ENCODE data around the gene ETV7. TPM values are rescaled to one million over a fixed set of nuclear protein-coding genes. Genes with fewer than 3 reads are reported as not detected.

Gene ETV7
- total RNA-seq, 1 donor from 2014 or later, result not detected

GRCh38 chr6:36336779-36337241 lies 50.7 kb downstream of the ETV7 start, which contains the start of gene BNIP5:
Gene BNIP5, minus strand, starts transcription at chr6:36336888. Its CDS starts 6,198 bp downstream, at chr6:36330690.
- Histone ChIP-seq H3K27ac (ENCODE audit: low read depth, low read length) (no peak within 1 kb of the TSS), H3K9ac (ENCODE audit: low read depth in 1 of 3, low read length in 3 of 3) (no peak within 1 kb of the TSS), H3K4me1 (ENCODE audit: control insufficient read depth in 3 of 3, insufficient read depth in 3 of 3, low read length in 3 of 3) (peaks cover 2 to 7% (median 5%) of the 10 kb centered on the region in 3 donors), H3K4me3 (ENCODE audit: low read length in 3 of 3) (no peak within 1 kb of the TSS), H3K27me3 (ENCODE audit: control insufficient read depth in 3 of 3, insufficient read depth in 3 of 3, low read length in 3 of 3) (peaks cover 27 to 42% (median 39%) of the 10 kb centered on the region in 3 donors), H3K36me3 (ENCODE audit: control insufficient read depth in 3 of 3, insufficient read depth in 3 of 3, low read length in 3 of 3) (no peaks in the 10 kb centered on the region), H3K9me3 (ENCODE audit: control insufficient read depth in 3 of 3, low read length in 3 of 3) (no peaks in the 10 kb centered on the region)

- Histone ChIP-seq H3K9ac (ENCODE audit: low read depth in 1 of 3, low read length in 3 of 3) (no peak overlapping the region), H3K36me3 (ENCODE audit: control insufficient read depth in 3 of 3, insufficient read depth in 3 of 3, low read length in 3 of 3) (no peaks in the 10 kb centered on the region), H3K9me3 (ENCODE audit: control insufficient read depth in 3 of 3, low read length in 3 of 3) (no peaks in the 10 kb centered on the region), H3K27ac (ENCODE audit: low read depth, low read length) (no peak overlapping the region), H3K27me3 (ENCODE audit: control insufficient read depth in 3 of 3, insufficient read depth in 3 of 3, low read length in 3 of 3) (peaks cover 29 to 40% (median 40%) of the 10 kb centered on the region in 3 donors), H3K4me3 (ENCODE audit: low read length in 3 of 3) (no peak overlapping the region), H3K4me1 (ENCODE audit: control insufficient read depth in 3 of 3, insufficient read depth in 3 of 3, low read length in 3 of 3) (peaks cover 2 to 7% (median 5%) of the 10 kb centered on the region in 3 donors)
Observed at GRCh38 chr6:36336208-36336710, 51.2 kb downstream of the ETV7 start.

- Histone ChIP-seq H3K27ac (ENCODE audit: low read depth, low read length) (no peak overlapping the region), H3K27me3 (ENCODE audit: control insufficient read depth in 3 of 3, insufficient read depth in 3 of 3, low read length in 3 of 3) (peaks cover 29 to 42% (median 41%) of the 10 kb centered on the region in 3 donors), H3K9me3 (ENCODE audit: control insufficient read depth in 3 of 3, low read length in 3 of 3) (no peaks in the 10 kb centered on the region)
Observed at GRCh38 chr6:36335465-36336207, 51.8 kb downstream of the ETV7 start.

DNA sequence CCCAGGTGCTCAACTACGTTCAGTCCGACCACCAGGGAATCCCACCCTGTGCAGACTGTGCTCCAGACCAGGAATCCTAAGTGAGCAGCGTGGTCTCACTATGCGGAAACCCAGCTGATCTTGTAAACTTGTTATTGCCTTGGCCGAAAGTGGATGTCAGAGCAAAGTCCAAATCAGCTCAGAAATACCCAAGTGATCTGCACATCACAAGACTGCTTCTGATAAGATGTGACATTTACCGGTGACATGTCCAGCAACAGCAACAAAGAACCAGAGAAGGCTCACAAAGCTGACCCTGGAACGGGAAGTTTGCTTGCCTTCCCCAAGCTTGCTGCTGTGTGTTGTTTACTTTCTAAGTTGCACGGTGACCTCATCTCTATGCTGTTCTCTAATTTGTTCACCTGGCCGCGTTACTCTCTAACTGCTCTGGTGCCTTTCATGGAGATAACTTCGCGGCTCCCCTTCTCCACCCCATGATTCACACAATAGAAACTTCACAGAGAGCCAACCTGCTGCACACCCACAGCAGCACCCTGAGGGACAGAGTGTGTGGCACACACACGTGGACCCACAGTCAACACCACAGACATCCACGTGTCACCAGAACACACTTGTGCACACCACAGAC lies 52.5 kb downstream of the ETV7 start:
- Histone ChIP-seq H3K36me3 (ENCODE audit: control insufficient read depth in 3 of 3, insufficient read depth in 3 of 3, low read length in 3 of 3) (no peaks in the 10 kb centered on the region), H3K9me3 (ENCODE audit: control insufficient read depth in 3 of 3, low read length in 3 of 3) (no peaks in the 10 kb centered on the region), H3K27ac (ENCODE audit: low read depth, low read length) (no peak overlapping the region), H3K27me3 (ENCODE audit: control insufficient read depth in 3 of 3, insufficient read depth in 3 of 3, low read length in 3 of 3) (peaks cover 29 to 42% (median 38%) of the 10 kb centered on the region in 3 donors), H3K9ac (ENCODE audit: low read depth in 1 of 3, low read length in 3 of 3) (no peak overlapping the region), H3K4me3 (ENCODE audit: low read length in 3 of 3) (no peak overlapping the region), H3K4me1 (ENCODE audit: control insufficient read depth in 3 of 3, insufficient read depth in 3 of 3, low read length in 3 of 3) (peaks cover 0 to 2% (median 0%) of the 10 kb centered on the region in 3 donors)

More at GRCh38 chr6:36335465-36336207, 51.8 kb downstream of the ETV7 start:
- peaks cover 2 to 4% (median 2%) of the 10 kb centered on the region in 3 donors for H3K4me1 ChIP-seq (ENCODE audit: control insufficient read depth in 3 of 3, insufficient read depth in 3 of 3, low read length in 3 of 3)
- H3K36me3 ChIP-seq (ENCODE audit: control insufficient read depth in 3 of 3, insufficient read depth in 3 of 3, low read length in 3 of 3), result no peaks in the 10 kb centered on the region
- no peak overlapping the region for H3K9ac ChIP-seq (ENCODE audit: low read depth in 1 of 3, low read length in 3 of 3)
- no peak overlapping the region for H3K4me3 ChIP-seq (ENCODE audit: low read length in 3 of 3)

DNA sequence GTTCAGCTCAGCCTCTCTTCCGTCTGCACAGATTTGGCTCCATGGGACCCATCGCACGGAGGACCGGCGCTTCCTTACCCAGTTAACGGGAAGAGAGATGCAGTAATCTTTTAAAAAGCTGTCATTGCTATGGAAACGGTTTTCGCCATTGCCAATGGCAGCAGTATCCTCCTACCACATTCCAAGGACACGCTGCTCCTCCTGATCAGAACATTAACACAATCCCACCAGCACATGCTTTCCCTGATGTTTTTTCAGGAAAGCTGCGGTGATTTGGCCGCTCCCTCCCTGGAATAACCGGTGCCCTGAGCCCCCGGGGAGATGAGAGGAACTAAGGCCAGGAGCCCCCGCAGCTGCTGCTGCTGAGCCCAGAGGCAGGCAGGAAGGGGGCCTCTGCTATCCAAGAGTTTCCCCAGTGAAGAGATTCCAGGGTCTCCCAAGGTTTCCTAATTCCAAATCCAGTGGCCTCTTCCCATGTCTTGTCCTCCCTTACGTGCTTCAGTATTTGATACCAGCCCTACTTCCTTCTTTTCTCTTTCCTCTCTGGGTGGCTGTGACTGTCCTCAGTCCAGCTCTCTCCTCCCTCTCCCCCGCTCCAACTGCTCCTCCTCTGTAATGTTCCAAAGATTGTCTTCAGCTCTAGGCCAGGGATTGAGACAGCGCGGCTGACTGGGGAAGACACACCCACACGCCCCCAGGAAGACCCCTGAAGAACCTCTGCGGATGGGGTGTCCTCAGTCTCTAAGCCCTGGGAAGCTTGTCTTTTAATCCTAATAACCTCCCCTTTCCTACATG lies 53.3 kb downstream of the ETV7 start:
- no peaks in the 10 kb centered on the region for H3K36me3 ChIP-seq (ENCODE audit: control insufficient read depth in 3 of 3, insufficient read depth in 3 of 3, low read length in 3 of 3)
- H3K4me1 ChIP-seq (ENCODE audit: control insufficient read depth in 3 of 3, insufficient read depth in 3 of 3, low read length in 3 of 3), result peaks cover 0 to 2% (median 0%) of the 10 kb centered on the region in 3 donors
- H3K27me3 ChIP-seq (ENCODE audit: control insufficient read depth in 3 of 3, insufficient read depth in 3 of 3, low read length in 3 of 3), result peaks cover 29 to 44% (median 31%) of the 10 kb centered on the region in 3 donors
- H3K9me3 ChIP-seq (ENCODE audit: control insufficient read depth in 3 of 3, low read length in 3 of 3), result no peaks in the 10 kb centered on the region
- no peak overlapping the region for H3K27ac ChIP-seq (ENCODE audit: low read depth, low read length)
- H3K9ac ChIP-seq (ENCODE audit: low read depth in 1 of 3, low read length in 3 of 3), result no peak overlapping the region
- no peak overlapping the region for H3K4me3 ChIP-seq (ENCODE audit: low read length in 3 of 3)

DNA sequence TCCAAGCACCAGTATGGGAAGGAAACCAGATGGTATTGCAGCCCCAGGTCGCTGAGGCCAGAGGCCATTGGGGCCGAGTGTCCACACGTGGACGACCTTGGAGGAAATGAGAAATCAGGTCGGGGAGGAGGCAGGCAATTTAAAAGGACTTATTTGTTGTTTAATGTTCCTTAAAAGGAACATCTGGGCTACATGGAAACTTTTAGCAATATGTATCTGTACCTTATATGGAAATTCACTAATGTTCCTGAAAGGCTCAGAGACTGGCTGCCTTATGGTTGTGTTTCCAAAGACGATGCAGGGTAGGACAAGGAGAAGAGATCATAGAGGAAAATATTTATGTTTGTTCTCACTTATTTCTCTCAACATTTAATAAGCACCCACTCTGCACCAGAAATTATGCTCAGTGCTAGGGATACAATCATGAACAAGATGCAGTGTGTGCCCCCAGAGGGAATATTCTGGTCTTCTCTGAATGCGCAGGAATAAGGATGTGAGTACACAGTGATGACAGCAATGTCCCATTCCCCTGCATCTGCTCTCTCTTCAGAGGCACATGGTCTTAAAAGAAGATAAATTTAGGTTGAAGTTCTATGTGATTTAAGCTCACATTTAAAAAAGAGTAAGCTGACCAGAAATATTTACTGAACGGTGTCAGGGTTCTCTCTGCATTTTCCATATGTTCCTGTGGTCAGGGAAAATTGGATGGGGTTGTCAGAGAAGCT lies 54.1 kb downstream of the ETV7 start:
- Histone ChIP-seq H3K36me3 (ENCODE audit: control insufficient read depth in 3 of 3, insufficient read depth in 3 of 3, low read length in 3 of 3) (no peaks in the 10 kb centered on the region), H3K27me3 (ENCODE audit: control insufficient read depth in 3 of 3, insufficient read depth in 3 of 3, low read length in 3 of 3) (peaks cover 29 to 44% (median 31%) of the 10 kb centered on the region in 3 donors), H3K4me1 (ENCODE audit: control insufficient read depth in 3 of 3, insufficient read depth in 3 of 3, low read length in 3 of 3) (peaks cover 0 to 2% (median 0%) of the 10 kb centered on the region in 3 donors), H3K9me3 (ENCODE audit: control insufficient read depth in 3 of 3, low read length in 3 of 3) (no peaks in the 10 kb centered on the region), H3K4me3 (ENCODE audit: low read length in 3 of 3) (no peak overlapping the region), H3K27ac (ENCODE audit: low read depth, low read length) (no peak overlapping the region), H3K9ac (ENCODE audit: low read depth in 1 of 3, low read length in 3 of 3) (no peak overlapping the region)

- Histone ChIP-seq H3K9ac (ENCODE audit: low read depth in 1 of 3, low read length in 3 of 3) (no peak overlapping the region), H3K9me3 (ENCODE audit: control insufficient read depth in 3 of 3, low read length in 3 of 3) (no peaks in the 10 kb centered on the region), H3K36me3 (ENCODE audit: control insufficient read depth in 3 of 3, insufficient read depth in 3 of 3, low read length in 3 of 3) (no peaks in the 10 kb centered on the region), H3K4me1 (ENCODE audit: control insufficient read depth in 3 of 3, insufficient read depth in 3 of 3, low read length in 3 of 3) (peaks cover 0 to 2% (median 0%) of the 10 kb centered on the region in 3 donors), H3K27ac (ENCODE audit: low read depth, low read length) (no peak overlapping the region), H3K4me3 (ENCODE audit: low read length in 3 of 3) (no peak overlapping the region), H3K27me3 (ENCODE audit: control insufficient read depth in 3 of 3, insufficient read depth in 3 of 3, low read length in 3 of 3) (peaks cover 31 to 49% (median 31%) of the 10 kb centered on the region in 3 donors)
Observed at GRCh38 chr6:36331381-36331780, 56.1 kb downstream of the ETV7 start.

DNA sequence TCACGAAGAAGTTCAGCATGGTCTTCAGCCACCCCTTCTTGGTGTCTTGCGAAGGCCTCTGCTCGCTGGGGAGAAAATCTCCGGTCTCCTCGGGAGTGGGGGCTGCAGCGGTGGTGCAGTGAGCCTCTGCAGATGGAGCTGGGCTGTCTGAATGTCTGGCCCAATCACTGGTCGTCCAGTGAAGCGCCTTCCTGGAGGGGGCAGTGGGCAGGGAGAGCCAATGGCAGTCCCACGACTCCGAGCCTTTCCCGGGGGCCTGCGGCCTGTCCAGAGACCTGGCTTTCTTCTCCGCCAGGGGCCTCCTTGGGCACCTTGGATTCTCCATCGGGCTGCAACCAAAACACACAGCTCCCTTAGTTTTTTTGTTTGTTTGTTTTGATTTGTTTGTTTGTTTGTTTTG lies 57.1 kb downstream of the ETV7 start:
- Histone ChIP-seq H3K27ac (ENCODE audit: low read depth, low read length) (no peak overlapping the region), H3K36me3 (ENCODE audit: control insufficient read depth in 3 of 3, insufficient read depth in 3 of 3, low read length in 3 of 3) (no peaks in the 10 kb centered on the region), H3K4me3 (ENCODE audit: low read length in 3 of 3) (no peak overlapping the region), H3K9ac (ENCODE audit: low read depth in 1 of 3, low read length in 3 of 3) (no peak overlapping the region), H3K9me3 (ENCODE audit: control insufficient read depth in 3 of 3, low read length in 3 of 3) (no peaks in the 10 kb centered on the region), H3K4me1 (ENCODE audit: control insufficient read depth in 3 of 3, insufficient read depth in 3 of 3, low read length in 3 of 3) (peaks cover 0 to 2% (median 0%) of the 10 kb centered on the region in 3 donors), H3K27me3 (ENCODE audit: control insufficient read depth in 3 of 3, insufficient read depth in 3 of 3, low read length in 3 of 3) (peaks cover 25 to 39% (median 33%) of the 10 kb centered on the region in 3 donors)

DNA sequence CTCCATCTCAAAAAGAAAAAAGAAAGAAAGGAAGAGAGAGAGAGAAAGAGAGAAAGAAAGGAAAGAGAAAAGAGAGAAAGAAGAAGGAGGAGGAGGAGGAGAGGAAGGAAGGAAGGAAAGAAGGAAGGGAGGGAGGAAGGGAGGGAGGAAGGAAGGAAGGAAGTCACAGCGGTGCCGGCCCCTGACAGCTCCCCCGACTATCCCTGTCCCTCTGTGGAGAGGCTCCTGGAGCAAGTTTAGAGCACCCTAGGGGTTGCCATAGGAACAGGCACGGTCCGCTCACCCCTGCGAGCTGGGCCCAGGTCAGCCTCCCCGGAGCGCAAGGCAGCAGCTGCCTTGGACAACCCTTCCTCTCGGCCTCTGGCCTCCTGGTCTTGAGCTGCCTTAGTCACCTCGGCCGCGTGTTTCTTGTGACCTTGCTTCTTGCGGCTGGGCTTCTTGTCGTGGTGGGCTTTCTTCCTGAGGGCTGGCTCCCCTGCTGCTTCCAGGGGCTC lies 57.6 kb downstream of the ETV7 start:
- Histone ChIP-seq H3K4me1 (ENCODE audit: control insufficient read depth in 3 of 3, insufficient read depth in 3 of 3, low read length in 3 of 3) (peaks cover 0 to 2% (median 0%) of the 10 kb centered on the region in 3 donors), H3K9ac (ENCODE audit: low read depth in 1 of 3, low read length in 3 of 3) (no peak overlapping the region), H3K27ac (ENCODE audit: low read depth, low read length) (no peak overlapping the region), H3K36me3 (ENCODE audit: control insufficient read depth in 3 of 3, insufficient read depth in 3 of 3, low read length in 3 of 3) (no peaks in the 10 kb centered on the region), H3K27me3 (ENCODE audit: control insufficient read depth in 3 of 3, insufficient read depth in 3 of 3, low read length in 3 of 3) (peaks cover 20 to 34% (median 31%) of the 10 kb centered on the region in 3 donors), H3K4me3 (ENCODE audit: low read length in 3 of 3) (no peak overlapping the region), H3K9me3 (ENCODE audit: control insufficient read depth in 3 of 3, low read length in 3 of 3) (no peaks in the 10 kb centered on the region)

Measured in skeletal muscle tissue (tissue), 4 donors.